ENCODE measurements around the gene TVP23A.
"Not testable (repeated sequence)": the region's sequence is repeated elsewhere in the genome, so short reads cannot be mapped to it uniquely, and the experiment has no call there.

The TVP23A gene

DNA sequence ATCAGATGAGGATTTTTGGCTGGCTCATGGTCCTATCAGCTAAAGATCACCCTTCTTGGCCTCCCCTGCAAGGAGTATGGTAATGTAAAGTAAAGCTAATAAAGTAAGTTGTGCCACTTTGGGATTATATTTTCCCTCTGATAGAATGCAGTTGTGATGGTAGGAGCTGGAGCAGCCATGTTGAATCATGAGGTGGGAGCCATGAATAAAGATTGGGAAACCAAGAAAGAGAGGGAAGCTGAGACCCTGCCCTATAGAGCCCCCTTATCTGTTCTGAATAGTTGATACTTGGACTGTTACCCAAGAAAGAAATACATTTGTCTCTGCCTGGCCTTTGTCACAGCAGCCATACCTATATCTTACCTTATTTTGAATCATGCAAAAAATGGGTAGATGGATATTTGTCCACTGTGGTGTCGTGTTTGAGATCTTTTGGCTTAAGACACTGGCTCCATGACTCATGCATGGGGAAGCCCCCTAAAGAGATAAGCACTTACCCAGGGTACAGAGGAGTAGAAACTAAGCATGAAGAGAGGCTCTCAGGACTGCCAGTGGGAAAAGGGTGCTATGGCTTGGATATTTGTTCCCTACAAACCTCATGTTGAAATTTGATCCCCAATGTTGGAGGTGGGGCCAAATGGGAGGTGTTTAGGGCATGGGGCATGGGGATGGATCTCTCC, 17.7 kb upstream of the TVP23A start:
- H3K4me3 ChIP-seq, result no peak overlapping the region
- H3K27ac ChIP-seq, result no peak overlapping the region
- no peak for DNase-seq (ENCODE audit: low spot score)
- TF ChIP-seq, protein P1, sequence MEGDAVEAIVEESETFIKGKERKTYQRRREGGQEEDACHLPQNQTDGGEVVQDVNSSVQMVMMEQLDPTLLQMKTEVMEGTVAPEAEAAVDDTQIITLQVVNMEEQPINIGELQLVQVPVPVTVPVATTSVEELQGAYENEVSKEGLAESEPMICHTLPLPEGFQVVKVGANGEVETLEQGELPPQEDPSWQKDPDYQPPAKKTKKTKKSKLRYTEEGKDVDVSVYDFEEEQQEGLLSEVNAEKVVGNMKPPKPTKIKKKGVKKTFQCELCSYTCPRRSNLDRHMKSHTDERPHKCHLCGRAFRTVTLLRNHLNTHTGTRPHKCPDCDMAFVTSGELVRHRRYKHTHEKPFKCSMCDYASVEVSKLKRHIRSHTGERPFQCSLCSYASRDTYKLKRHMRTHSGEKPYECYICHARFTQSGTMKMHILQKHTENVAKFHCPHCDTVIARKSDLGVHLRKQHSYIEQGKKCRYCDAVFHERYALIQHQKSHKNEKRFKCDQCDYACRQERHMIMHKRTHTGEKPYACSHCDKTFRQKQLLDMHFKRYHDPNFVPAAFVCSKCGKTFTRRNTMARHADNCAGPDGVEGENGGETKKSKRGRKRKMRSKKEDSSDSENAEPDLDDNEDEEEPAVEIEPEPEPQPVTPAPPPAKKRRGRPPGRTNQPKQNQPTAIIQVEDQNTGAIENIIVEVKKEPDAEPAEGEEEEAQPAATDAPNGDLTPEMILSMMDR (IDR thresholded peaks at IDR 0.05), result no peak

DNA sequence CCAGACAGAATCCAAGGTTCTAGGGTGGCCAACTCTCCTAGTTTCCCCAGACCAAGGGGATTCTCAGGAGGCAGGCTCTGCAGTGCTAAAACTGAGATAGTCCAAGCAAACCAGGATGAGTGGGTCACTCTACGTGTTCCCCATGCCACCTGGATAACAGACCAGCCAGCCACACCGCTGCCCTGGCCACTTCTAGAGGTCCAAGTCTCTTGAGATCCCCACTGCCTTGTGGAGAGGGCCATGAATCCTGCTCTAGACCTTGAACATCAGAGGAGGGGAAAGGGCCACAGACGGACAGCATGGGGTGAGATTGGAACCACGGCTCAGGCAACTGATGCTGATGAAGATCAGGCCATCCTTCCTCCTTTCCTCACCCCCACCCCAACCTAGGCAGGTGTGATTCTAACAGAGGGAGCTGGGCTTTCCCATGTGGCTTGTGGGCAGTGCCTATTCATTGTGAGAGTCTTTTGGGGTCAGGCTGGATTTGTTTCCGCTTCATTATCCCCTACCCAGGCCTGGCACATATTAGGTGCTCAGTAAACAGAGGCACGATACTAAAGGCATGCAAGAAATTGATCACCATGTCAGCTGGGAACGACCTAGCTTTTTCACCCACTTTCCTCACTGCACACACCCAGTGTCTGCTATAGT, 16.8 kb upstream of the TVP23A start:
- no peak overlapping the region for H3K4me3 ChIP-seq
- TF ChIP-seq, protein P1 (IDR thresholded peaks at IDR 0.05), result no peak
- no peak overlapping the region for H3K27ac ChIP-seq
- no peak for DNase-seq (ENCODE audit: low spot score)

DNA sequence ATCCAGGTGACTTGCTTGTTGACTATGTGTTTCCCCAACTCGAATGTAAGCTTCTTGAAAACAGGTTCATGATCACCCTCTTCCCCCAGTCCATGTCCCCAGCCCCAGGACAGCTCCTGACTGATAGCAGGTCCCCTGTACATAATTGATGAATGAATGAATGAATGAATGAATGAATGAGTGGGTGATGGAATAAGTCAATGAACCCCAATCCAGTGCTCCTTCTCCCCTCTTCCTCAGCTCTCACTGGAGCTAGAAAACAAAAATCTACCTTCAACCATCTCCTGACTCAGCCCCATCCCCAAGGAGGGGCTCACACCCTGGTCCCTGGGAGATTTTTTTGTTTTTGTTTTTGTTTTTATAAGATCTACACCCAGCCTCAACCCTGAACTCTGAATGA, 16.2 kb upstream of the TVP23A start:
- Histone ChIP-seq H3K4me3 (no peak overlapping the region), H3K27ac (no peak overlapping the region)
- DNase-seq (ENCODE audit: low spot score), result no peak
- TF ChIP-seq, protein P1 (IDR thresholded peaks at IDR 0.05), result no peak

DNA sequence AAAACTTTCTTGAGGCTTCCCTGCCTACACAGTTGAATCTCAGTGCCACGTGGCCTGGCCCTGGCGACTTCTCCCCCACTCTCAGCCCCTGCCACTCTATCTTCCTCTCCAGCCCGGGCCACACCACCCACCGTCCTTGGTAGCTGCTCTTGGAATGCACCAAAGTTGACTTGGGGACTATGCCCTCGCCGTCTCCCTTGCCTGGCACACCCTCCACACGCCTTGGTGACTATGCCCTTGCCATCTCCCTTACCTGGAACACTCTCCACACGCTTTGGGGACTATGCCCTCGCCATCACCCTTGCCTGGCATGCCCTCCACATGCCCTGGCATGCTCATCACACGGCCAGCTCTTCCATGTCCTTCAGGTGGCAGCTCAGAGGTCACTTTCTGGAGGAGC, 15.5 kb upstream of the TVP23A start:
- H3K4me3 ChIP-seq, result no peak overlapping the region
- no peak for DNase-seq (ENCODE audit: low spot score)
- H3K27ac ChIP-seq, result no peak overlapping the region
- TF ChIP-seq, protein P1 (IDR thresholded peaks at IDR 0.05), result no peak

DNA sequence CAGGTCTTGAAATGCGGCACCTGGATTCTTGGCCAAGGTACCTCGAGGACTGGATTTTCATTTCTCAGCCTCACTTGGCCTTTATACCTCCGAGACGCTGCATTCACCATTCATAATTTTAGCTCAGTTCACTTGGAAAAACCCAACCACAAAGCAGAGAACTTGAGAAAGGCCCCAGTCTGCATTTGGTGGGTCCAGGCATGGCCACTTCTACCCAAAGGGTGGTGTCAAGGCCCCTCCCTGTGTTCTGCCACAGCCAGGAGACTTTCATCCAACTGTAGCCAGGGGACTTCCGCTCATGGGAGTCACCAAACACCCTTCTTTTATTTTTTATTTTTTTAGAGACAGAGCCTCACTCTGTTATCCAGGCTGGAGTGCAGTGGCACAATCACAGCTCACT, 14.7 kb upstream of the TVP23A start:
- TF ChIP-seq, protein P1 (IDR thresholded peaks at IDR 0.05), result no peak
- DNase-seq (ENCODE audit: low spot score), result no peak
- Histone ChIP-seq H3K27ac (no peak overlapping the region), H3K4me3 (no peak overlapping the region)

DNA sequence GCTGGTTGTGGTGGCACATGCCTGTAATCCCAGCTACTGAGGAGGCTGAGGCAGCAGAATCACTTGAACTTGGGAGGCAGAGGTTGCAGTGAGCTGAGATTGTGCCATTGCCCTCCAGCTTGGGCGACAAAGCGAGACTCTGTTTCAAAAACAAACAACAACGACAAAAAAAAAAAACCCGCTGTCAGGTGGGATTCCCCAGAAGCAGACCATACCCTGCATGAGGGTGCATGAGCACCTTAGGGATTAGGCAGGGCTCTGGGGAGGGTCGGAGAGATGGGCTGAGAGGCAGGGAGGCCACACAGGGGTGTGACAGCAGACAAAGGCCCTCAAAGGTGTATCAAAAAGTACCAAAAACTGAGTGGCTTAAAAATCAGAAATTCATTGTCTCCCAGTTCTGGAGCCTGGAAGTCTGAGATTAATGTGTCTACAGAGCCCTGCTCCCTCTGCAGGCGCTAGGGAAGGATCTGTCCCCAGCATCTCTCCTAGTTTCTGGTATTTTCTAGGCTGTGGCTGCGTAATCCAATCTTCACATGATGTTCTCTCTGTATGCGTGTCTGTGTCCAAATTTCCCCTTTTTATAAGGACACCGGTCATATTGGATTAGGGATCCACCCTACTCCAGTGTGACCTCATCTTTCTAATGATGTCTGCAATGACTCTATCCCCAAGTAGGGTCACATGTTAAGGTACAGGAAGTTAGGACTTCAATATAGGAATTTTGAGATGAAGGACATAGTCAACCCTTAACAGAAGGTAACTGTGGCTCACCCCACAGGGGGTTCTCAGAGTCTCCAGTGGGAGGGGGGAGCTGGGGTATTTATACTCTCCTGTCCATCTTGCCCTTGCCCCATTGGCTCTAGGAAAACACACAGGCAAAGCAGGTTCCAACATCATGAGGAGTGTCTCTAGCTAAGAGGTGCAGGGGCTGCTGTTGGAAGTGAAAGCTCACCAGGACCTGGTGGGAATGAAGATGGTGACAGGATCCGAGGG, 13.6 kb upstream of the TVP23A start:
- TF ChIP-seq, protein P1 (IDR thresholded peaks at IDR 0.05), result no peak
- H3K4me3 ChIP-seq, result no peak overlapping the region
- H3K27ac ChIP-seq, result no peak overlapping the region
- no peak for DNase-seq (ENCODE audit: low spot score)

DNA sequence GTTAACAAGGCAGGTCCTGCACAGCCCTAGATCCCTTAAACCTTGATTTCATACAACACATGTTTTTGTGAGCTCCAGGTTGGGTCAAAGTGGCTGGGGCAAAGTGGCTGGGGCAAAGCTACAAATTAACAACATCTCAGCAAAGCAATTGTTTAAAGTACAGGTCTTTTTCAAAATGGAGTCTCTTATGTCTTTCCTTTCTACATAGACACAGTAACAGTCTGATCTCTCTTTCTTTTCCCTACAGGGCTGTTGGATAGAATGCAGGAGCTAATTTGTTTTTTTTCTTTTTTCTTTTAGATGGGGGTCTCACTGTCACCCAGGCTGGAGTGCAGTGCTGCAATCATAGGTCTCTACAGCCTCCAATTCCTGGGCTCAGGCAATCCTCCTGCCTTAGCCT, 11.6 kb upstream of the TVP23A start:
- not testable (repeated sequence) for DNase-seq (ENCODE audit: low spot score); H3K4me3 ChIP-seq
- H3K27ac ChIP-seq, result peak overlapping the region in 1 of 2 donors; percentile 98

DNA sequence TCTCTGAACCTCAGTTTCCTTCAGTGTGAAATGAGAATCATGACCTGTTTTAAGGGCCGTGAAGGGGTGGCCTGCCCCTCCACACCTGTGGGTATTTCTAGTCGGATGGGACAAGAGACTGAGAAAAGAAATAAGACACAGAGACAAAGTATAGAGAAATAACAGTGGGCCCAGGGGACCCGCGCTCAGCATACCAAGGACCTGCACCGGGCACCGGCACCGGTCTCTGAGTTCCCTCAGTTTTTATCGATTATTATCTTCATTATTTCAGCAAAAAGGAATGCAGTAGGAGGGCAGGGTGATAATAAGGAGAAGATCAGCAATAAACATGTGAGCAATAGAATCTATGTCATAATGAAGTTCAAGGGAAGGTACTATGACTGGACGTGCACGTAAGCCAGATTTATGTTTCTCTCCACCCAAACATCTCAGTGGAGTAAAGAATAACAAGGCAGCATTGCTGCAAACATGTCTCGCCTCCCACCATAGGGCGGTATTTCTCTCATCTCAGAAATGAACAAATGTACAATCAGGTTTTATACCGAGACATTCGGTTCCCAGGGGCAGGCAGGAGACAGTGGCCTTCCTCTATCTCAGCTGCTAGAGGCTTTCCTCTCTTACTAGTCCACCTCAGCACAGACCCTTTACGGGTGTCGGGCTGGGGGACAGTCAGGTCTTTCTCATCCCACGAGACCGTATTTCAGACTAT, 10.9 kb upstream of the TVP23A start:
- peak overlapping the region; percentile 56 for H3K4me3 ChIP-seq
- DNase-seq (ENCODE audit: low spot score), result not testable (repeated sequence)
- peak overlapping the region; percentile 90 to 98 for H3K27ac ChIP-seq

Data from coronary artery (tissue), 2 donors.